HepG2 (cell line): ENCODE data around the gene NIN. TPM values are rescaled to one million over a fixed set of nuclear protein-coding genes. Genes with fewer than 3 reads are reported as not detected.

Source experiments
- DNMT3B ChIP-seq: conservative IDR thresholded peaks from 2 replicates; pipeline ENCODE4 v1.6.1; 2016; ENCODE audit warnings: missing biosample characterization, control low read depth
- EEA1 ChIP-seq: sonication (generic); formaldehyde crosslinking; IDR thresholded peaks from 2 replicates; pipeline ENCODE4 v1.5.1; 2020; ENCODE audit warnings: mild to moderate bottlenecking, missing genetic modification reagents, borderline replicate concordance
- HDAC6 ChIP-seq: fragments of 200-600 bp; sonication (generic); IDR thresholded peaks from 2 replicates; pipeline ENCODE4 v1.7.0; 2017; ENCODE audit warnings: mild to moderate bottlenecking, antibody characterized with exemption, low read length, low read depth
- HOXA7 ChIP-seq: sonication (generic); formaldehyde crosslinking; IDR thresholded peaks from 2 replicates; pipeline ENCODE4 v1.8.1; 2022; ENCODE audit warnings: mild to moderate bottlenecking, missing genetic modification reagents, moderate library complexity
- HOXD1 ChIP-seq: sonication (generic); formaldehyde crosslinking; IDR thresholded peaks from 2 replicates; pipeline ENCODE4 v1.5.0; 2020; ENCODE audit warnings: missing genetic modification reagents
- JUNB ChIP-seq: sonication (generic); formaldehyde crosslinking; IDR thresholded peaks from 2 replicates; pipeline ENCODE4 v1.8.0; 2022; ENCODE audit warnings: missing genetic modification reagents, mild to moderate bottlenecking, borderline replicate concordance
- KMT2A ChIP-seq: sonication (generic); formaldehyde crosslinking; IDR thresholded peaks from 2 replicates; pipeline ENCODE4 v1.4.0; 2020; ENCODE audit warnings: missing genetic modification reagents
- MXI1 ChIP-seq: IDR thresholded peaks from 3 replicates; pipeline ENCODE4 v1.6.1; 2012; ENCODE audit warnings: low read depth, low read length, inconsistent platforms, borderline replicate concordance
- MZF1 ChIP-seq: sonication (generic); formaldehyde crosslinking; IDR thresholded peaks from 2 replicates; pipeline ENCODE4 v1.8.1; 2023; ENCODE audit warnings: mild to moderate bottlenecking, missing genetic modification reagents, borderline replicate concordance
- NRL ChIP-seq: sonication (generic); formaldehyde crosslinking; IDR thresholded peaks from 2 replicates; pipeline ENCODE4 v1.5.0; 2020; ENCODE audit warnings: missing genetic modification reagents, mild to moderate bottlenecking, moderate library complexity, borderline replicate concordance
- PTBP1 ChIP-seq: fragments of 200-400 bp; formaldehyde crosslinking; IDR thresholded peaks from 2 replicates; pipeline ENCODE4 v1.6.1; 2018; ENCODE audit warnings: low read length, low read depth; ENCODE audit not compliant: poor library complexity, severe bottlenecking
- RARA ChIP-seq: IDR thresholded peaks from 2 replicates; pipeline ENCODE4 v1.6.1; 2016; ENCODE audit warnings: missing genetic modification reagents, missing compliant biosample characterization
- RARG ChIP-seq: sonication (generic); formaldehyde crosslinking; IDR thresholded peaks from 2 replicates; pipeline ENCODE4 v1.4.0; 2020; ENCODE audit warnings: low read depth, mild to moderate bottlenecking, missing genetic modification reagents
- SRSF1 ChIP-seq: fragments of 200-400 bp; formaldehyde crosslinking; optimal IDR thresholded peaks from 2 replicates; pipeline ENCODE3; 2017; ENCODE audit warnings: mild to moderate bottlenecking, low read depth, low read length, moderate library complexity
- TCF7 ChIP-seq: sonication (generic); IDR thresholded peaks from 2 replicates; pipeline ENCODE4 v1.6.1; 2016; ENCODE audit warnings: antibody characterized with exemption, low read depth
- ZNF17 ChIP-seq: sonication (generic); formaldehyde crosslinking; IDR thresholded peaks from 2 replicates; pipeline ENCODE4 v1.5.0; 2020; ENCODE audit warnings: mild to moderate bottlenecking, missing genetic modification reagents
- ZNF224 ChIP-seq: sonication (generic); formaldehyde crosslinking; IDR thresholded peaks from 2 replicates; pipeline ENCODE4 v1.5.0; 2020; ENCODE audit warnings: mild to moderate bottlenecking, missing genetic modification reagents
- ZNF569 ChIP-seq: sonication (generic); formaldehyde crosslinking; IDR thresholded peaks from 2 replicates; pipeline ENCODE4 v1.5.0; 2020; ENCODE audit warnings: mild to moderate bottlenecking, missing genetic modification reagents, moderate library complexity, borderline replicate concordance
- polyA plus RNA-seq, 8 experiments: library from polyadenylated mRNA; depleted of rRNA in 3 of 8; stranded (reverse) in 7 of 8; unstranded in 1 of 8; fragments of >200 nt; fragmentation: Illumina TruSeq in 4 of 8; extraction: Trizol in 4 of 8; gene quantifications; 2 replicates each; pipeline versions ENCODE4 v1.2.1 to v1.2.3, GENCODE V29; 2011 to 2016; ENCODE audit warnings: low read depth in 4 of 8, missing spikeins in 1 of 8, mixed read lengths in 1 of 8; ENCODE audit not compliant: insufficient read depth in 1 of 8
- total RNA-seq, 5 experiments: library from RNA; depleted of rRNA; stranded (reverse); fragments of >200 nt; fragmentation: Illumina TruSeq; extraction: Trizol; gene quantifications; 2 replicates each; pipeline ENCODE4 v1.2.3, GENCODE V29; 2016; ENCODE audit warnings: low read depth in 1 of 5
- TF ChIP-seq, protein P1 (sequence below): sonication (generic); formaldehyde crosslinking; IDR thresholded peaks from 2 replicates; pipeline ENCODE4 v1.5.1; 2020; ENCODE audit warnings: mild to moderate bottlenecking, missing genetic modification reagents, borderline replicate concordance
- TF ChIP-seq, protein P2 (sequence below), 2 experiments: fragments of 450-650 bp in 1 of 2; sonication (generic) in 1 of 2; formaldehyde crosslinking; IDR thresholded peaks; 2 replicates each; pipeline versions ENCODE4 v1.5.0 to v1.8.0; 2020 to 2022; ENCODE audit warnings: mild to moderate bottlenecking in 1 of 2, missing genetic modification reagents in 1 of 2
- TF ChIP-seq, protein P3 (sequence below): sonication (generic); formaldehyde crosslinking; IDR thresholded peaks from 2 replicates; pipeline ENCODE4 v1.8.0; 2022; ENCODE audit warnings: missing genetic modification reagents, mild to moderate bottlenecking, moderate library complexity, borderline replicate concordance

Gene NIN
- total and polyA plus RNA-seq, 2 of the 13 experiments (the other 11 are each of a cell fraction or from before 2014, with no cell fraction given) = 2.8 to 9.7 TPM

GRCh38 chr14:50875359-50876070, 44.6 kb upstream of the NIN start (continued):
- TF ChIP-seq, protein P1, sequence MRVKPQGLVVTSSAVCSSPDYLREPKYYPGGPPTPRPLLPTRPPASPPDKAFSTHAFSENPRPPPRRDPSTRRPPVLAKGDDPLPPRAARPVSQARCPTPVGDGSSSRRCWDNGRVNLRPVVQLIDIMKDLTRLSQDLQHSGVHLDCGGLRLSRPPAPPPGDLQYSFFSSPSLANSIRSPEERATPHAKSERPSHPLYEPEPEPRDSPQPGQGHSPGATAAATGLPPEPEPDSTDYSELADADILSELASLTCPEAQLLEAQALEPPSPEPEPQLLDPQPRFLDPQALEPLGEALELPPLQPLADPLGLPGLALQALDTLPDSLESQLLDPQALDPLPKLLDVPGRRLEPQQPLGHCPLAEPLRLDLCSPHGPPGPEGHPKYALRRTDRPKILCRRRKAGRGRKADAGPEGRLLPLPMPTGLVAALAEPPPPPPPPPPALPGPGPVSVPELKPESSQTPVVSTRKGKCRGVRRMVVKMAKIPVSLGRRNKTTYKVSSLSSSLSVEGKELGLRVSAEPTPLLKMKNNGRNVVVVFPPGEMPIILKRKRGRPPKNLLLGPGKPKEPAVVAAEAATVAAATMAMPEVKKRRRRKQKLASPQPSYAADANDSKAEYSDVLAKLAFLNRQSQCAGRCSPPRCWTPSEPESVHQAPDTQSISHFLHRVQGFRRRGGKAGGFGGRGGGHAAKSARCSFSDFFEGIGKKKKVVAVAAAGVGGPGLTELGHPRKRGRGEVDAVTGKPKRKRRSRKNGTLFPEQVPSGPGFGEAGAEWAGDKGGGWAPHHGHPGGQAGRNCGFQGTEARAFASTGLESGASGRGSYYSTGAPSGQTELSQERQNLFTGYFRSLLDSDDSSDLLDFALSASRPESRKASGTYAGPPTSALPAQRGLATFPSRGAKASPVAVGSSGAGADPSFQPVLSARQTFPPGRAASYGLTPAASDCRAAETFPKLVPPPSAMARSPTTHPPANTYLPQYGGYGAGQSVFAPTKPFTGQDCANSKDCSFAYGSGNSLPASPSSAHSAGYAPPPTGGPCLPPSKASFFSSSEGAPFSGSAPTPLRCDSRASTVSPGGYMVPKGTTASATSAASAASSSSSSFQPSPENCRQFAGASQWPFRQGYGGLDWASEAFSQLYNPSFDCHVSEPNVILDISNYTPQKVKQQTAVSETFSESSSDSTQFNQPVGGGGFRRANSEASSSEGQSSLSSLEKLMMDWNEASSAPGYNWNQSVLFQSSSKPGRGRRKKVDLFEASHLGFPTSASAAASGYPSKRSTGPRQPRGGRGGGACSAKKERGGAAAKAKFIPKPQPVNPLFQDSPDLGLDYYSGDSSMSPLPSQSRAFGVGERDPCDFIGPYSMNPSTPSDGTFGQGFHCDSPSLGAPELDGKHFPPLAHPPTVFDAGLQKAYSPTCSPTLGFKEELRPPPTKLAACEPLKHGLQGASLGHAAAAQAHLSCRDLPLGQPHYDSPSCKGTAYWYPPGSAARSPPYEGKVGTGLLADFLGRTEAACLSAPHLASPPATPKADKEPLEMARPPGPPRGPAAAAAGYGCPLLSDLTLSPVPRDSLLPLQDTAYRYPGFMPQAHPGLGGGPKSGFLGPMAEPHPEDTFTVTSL = 0 out of 2 replicates have a peak, but pooled peaks have one; percentile 9
- no peak for TF ChIP-seq MXI1
- peak; percentile 95 for TF ChIP-seq TCF7
- no peak for TF ChIP-seq JUNB (CRISPR knock-in tag)
- peak; percentile 79 for TF ChIP-seq RARA
- no peak for TF ChIP-seq ZNF224
- no peak for TF ChIP-seq HDAC6
- no peak for TF ChIP-seq HOXA7 (CRISPR knock-in tag)
- no peak for TF ChIP-seq DNMT3B (CRISPR knock-in tag)
- no peak for TF ChIP-seq EEA1 (CRISPR knock-in tag)
- TF ChIP-seq SRSF1 = no peak
- no peak for TF ChIP-seq ZNF17 (CRISPR knock-in tag)
- no peak; the same call in 1 of the 2 replicates for TF ChIP-seq MZF1 (CRISPR knock-in tag)
- TF ChIP-seq PTBP1 = no peak
- TF ChIP-seq KMT2A (CRISPR knock-in tag) = no peak
- TF ChIP-seq, protein P2, sequence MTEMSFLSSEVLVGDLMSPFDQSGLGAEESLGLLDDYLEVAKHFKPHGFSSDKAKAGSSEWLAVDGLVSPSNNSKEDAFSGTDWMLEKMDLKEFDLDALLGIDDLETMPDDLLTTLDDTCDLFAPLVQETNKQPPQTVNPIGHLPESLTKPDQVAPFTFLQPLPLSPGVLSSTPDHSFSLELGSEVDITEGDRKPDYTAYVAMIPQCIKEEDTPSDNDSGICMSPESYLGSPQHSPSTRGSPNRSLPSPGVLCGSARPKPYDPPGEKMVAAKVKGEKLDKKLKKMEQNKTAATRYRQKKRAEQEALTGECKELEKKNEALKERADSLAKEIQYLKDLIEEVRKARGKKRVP (CRISPR knock-in tag; IDR thresholded peaks at IDR 0.05) = no peak
- no peak for TF ChIP-seq ZNF569 (CRISPR knock-in tag)
- TF ChIP-seq, protein P3, sequence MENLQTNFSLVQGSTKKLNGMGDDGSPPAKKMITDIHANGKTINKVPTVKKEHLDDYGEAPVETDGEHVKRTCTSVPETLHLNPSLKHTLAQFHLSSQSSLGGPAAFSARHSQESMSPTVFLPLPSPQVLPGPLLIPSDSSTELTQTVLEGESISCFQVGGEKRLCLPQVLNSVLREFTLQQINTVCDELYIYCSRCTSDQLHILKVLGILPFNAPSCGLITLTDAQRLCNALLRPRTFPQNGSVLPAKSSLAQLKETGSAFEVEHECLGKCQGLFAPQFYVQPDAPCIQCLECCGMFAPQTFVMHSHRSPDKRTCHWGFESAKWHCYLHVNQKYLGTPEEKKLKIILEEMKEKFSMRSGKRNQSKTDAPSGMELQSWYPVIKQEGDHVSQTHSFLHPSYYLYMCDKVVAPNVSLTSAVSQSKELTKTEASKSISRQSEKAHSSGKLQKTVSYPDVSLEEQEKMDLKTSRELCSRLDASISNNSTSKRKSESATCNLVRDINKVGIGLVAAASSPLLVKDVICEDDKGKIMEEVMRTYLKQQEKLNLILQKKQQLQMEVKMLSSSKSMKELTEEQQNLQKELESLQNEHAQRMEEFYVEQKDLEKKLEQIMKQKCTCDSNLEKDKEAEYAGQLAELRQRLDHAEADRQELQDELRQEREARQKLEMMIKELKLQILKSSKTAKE = 0 out of 2 replicates have a peak, but pooled peaks have one; percentile 12
- TF ChIP-seq RARG (CRISPR knock-in tag) = no peak
- TF ChIP-seq NRL (CRISPR knock-in tag) = no peak
- no peak for TF ChIP-seq HOXD1 (CRISPR knock-in tag)
